ENCODE results near the gene RBL1. TPM values are rescaled to one million over a fixed set of nuclear protein-coding genes. Genes with fewer than 3 reads are reported as not detected.

RBL1 gene
- total and polyA plus RNA-seq, 2 of the 4 experiments (the other 2 are of a cell fraction), result 3.3 to 7.5 TPM

- TF ChIP-seq CHD1 (IDR thresholded peaks at IDR 0.05; ENCODE audit: low read depth, low read length) (no peak), MAZ (IDR thresholded peaks at IDR 0.05; ENCODE audit: borderline replicate concordance, low read depth, low read length) (no peak), RCOR1 (IDR thresholded peaks at IDR 0.05; ENCODE audit: insufficient replicate concordance, low read length) (no peak), CEBPB (IDR thresholded peaks at IDR 0.05; ENCODE audit: low read depth, low read length) (no peak), POLR2A (IDR thresholded peaks at IDR 0.05; ENCODE audit: low read depth, low read length) (no peak)
- H2BK20ac ChIP-seq (ENCODE audit: low read depth, low read length), result no peak overlapping the region
- dilution Hi-C loops (cut with HindIII; ENCODE audit: low sequenced_read_pairs, unreplicated experiment) (no loop called here), intact Hi-C loops (cut with micrococcal nuclease) (no loop called here), in situ Hi-C loops (cut with MboI; ENCODE audit: low sequenced_read_pairs) (no loop called here)
- no peak overlapping the region for H3K4me2 ChIP-seq (ENCODE audit: low read depth, low read length)
- H3K4me3 ChIP-seq (ENCODE audit: insufficient read depth, low read depth, low read length), result no peak overlapping the region
- no TSS peak for BruUV-seq (replicated peaks)
- no peak overlapping the region for H3K56ac ChIP-seq (ENCODE audit: extremely low read depth, insufficient read depth, low read length)
- WGBS, 2 experiments (ENCODE audit: extremely low coverage in 2 of 2, insufficient read length in 1 of 2), result no CpG with 5 or more reads among the region's 3 CpGs
- H3K14ac ChIP-seq (replicated peaks; ENCODE audit: low read depth, low read length), result no peak overlapping the region
- POLR2A ChIA-PET (ENCODE audit: unreplicated experiment), result no interaction called here
- H3K9me3 ChIP-seq (ENCODE audit: control insufficient read depth, insufficient read depth, low read length), result no peaks in the 10 kb centered on the region
- no peak overlapping the region for H3K23ac ChIP-seq (ENCODE audit: low read depth, low read length)
- no peaks in the 10 kb centered on the region for H3K9me1 ChIP-seq (ENCODE audit: insufficient read depth, low read length)
- CTCF ChIA-PET, result no interaction called here
- DNase-seq (no peak), ATAC-seq (ENCODE audit: low read depth) (peak; percentile 37; the same call in 1 of the 2 replicates)
- H4K20me1 ChIP-seq (ENCODE audit: insufficient read depth, low read length), result no peaks in the 10 kb centered on the region
- H2BK15ac ChIP-seq (ENCODE audit: low read depth, low read length), result no peak overlapping the region
- H3K79me1 ChIP-seq (ENCODE audit: low read depth in 1 of 2, low read length in 2 of 2), result no peaks in the 10 kb centered on the region
- no peak overlapping the region for H2AFZ ChIP-seq (replicated peaks; ENCODE audit: low read length, poor library complexity)
- no peak overlapping the region for H3K4ac ChIP-seq (ENCODE audit: low read depth, low read length)
- no peak overlapping the region for H2AK9ac ChIP-seq (replicated peaks; ENCODE audit: low read depth, low read length, poor library complexity)
- H2AK5ac ChIP-seq (ENCODE audit: low read depth, low read length), result no peak overlapping the region
- H3K27me3 ChIP-seq (ENCODE audit: control insufficient read depth, insufficient read depth, low read length), result peaks cover 9% of the 10 kb centered on the region
- H2BK120ac ChIP-seq (ENCODE audit: low read depth, low read length), result no peak overlapping the region
- H4K8ac ChIP-seq (ENCODE audit: low read depth in 2 of 2, low read length in 2 of 2), result no peak overlapping the region
- no peak overlapping the region for H2BK5ac ChIP-seq (ENCODE audit: low read depth, low read length, poor library complexity, severe bottlenecking)
- H4K5ac ChIP-seq (ENCODE audit: low read depth, low read length), result no peak overlapping the region
- no peaks in the 10 kb centered on the region for H3K4me1 ChIP-seq (ENCODE audit: control insufficient read depth, insufficient read depth, low read length)
- H3K18ac ChIP-seq (ENCODE audit: low read depth, low read length), result no peak overlapping the region
- no peak overlapping the region for H3K27ac ChIP-seq (ENCODE audit: insufficient read depth, low read length)
- H3K36me3 ChIP-seq (ENCODE audit: control insufficient read depth, insufficient read depth, low read length), result no peaks in the 10 kb centered on the region
- H4K91ac ChIP-seq (ENCODE audit: insufficient read depth, low read depth, low read length), result no peak overlapping the region
- no peak overlapping the region for H3K9ac ChIP-seq (ENCODE audit: low read depth, low read length)
Measured at GRCh38 chr20:37131486-37131885, 35.7 kb upstream of the RBL1 start.

All from IMR-90 (cell line).